ENCODE results near the gene CDH5.
A peak's percentile ranks its signal among the peaks of the same experiment; 100 is the strongest.

The CDH5 gene

DNA sequence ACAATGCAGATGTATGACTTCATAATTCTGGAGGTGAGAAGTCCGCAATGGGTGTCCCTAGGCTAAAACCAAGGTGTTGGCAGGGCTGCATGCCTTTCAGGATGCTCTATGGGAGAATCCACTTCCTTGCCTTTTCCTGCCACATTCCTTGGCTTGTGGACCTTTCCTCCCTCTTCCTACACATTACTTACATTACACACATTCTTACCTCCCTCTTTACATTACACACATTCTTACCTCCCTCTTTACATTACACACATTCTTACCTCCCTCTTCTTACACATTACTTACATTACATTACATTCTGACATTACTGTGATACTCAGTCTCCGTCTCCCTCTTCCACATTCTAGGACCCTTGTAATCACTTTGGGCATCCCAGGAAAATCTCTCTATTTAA, 14.2 kb upstream of the CDH5 start:
- DNase-seq (ENCODE audit: low read depth): no peak
- TF ChIP-seq POLR2A (IDR thresholded peaks at IDR 0.05; ENCODE audit: extremely low read depth, insufficient read length) (no peak), MYC (IDR thresholded peaks at IDR 0.05; ENCODE audit: low read depth, low read length) (no peak)
- TF ChIP-seq, protein P1, sequence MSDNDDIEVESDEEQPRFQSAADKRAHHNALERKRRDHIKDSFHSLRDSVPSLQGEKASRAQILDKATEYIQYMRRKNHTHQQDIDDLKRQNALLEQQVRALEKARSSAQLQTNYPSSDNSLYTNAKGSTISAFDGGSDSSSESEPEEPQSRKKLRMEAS (IDR thresholded peaks at IDR 0.05; ENCODE audit: low read depth, low read length): no peak
- H3K4me3 ChIP-seq (ENCODE audit: low read depth, low read length): no peak overlapping the region

DNA sequence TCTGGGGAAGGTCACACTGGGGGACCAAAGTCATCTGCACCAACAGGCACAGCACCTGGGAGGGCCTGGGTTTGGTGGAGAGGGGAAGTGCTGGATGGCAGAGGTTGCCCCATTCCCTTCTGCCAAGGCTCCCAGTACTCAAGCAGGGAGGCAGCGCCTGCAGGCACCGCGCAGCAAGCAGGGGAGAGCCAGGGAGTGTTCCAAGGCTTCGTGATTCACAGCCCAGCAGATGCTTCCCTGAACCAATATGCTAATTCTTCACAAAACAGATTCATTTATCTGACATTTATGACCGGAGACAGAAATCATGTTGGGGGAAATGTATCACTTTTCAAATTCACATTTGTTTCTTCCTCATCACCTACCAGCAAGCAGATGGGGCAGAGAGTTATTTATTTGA, 13.4 kb upstream of the CDH5 start:
- DNase-seq (ENCODE audit: low read depth): no peak
- H3K4me3 ChIP-seq (ENCODE audit: low read depth, low read length): no peak overlapping the region
- no peak for TF ChIP-seq POLR2A (IDR thresholded peaks at IDR 0.05; ENCODE audit: extremely low read depth, insufficient read length)
- no peak for TF ChIP-seq MYC (IDR thresholded peaks at IDR 0.05; ENCODE audit: low read depth, low read length)
- TF ChIP-seq, protein P1 (IDR thresholded peaks at IDR 0.05; ENCODE audit: low read depth, low read length): no peak
- TF ChIP-seq, protein P2, sequence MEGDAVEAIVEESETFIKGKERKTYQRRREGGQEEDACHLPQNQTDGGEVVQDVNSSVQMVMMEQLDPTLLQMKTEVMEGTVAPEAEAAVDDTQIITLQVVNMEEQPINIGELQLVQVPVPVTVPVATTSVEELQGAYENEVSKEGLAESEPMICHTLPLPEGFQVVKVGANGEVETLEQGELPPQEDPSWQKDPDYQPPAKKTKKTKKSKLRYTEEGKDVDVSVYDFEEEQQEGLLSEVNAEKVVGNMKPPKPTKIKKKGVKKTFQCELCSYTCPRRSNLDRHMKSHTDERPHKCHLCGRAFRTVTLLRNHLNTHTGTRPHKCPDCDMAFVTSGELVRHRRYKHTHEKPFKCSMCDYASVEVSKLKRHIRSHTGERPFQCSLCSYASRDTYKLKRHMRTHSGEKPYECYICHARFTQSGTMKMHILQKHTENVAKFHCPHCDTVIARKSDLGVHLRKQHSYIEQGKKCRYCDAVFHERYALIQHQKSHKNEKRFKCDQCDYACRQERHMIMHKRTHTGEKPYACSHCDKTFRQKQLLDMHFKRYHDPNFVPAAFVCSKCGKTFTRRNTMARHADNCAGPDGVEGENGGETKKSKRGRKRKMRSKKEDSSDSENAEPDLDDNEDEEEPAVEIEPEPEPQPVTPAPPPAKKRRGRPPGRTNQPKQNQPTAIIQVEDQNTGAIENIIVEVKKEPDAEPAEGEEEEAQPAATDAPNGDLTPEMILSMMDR (IDR thresholded peaks at IDR 0.05; ENCODE audit: low read depth, low read length): no peak

DNA sequence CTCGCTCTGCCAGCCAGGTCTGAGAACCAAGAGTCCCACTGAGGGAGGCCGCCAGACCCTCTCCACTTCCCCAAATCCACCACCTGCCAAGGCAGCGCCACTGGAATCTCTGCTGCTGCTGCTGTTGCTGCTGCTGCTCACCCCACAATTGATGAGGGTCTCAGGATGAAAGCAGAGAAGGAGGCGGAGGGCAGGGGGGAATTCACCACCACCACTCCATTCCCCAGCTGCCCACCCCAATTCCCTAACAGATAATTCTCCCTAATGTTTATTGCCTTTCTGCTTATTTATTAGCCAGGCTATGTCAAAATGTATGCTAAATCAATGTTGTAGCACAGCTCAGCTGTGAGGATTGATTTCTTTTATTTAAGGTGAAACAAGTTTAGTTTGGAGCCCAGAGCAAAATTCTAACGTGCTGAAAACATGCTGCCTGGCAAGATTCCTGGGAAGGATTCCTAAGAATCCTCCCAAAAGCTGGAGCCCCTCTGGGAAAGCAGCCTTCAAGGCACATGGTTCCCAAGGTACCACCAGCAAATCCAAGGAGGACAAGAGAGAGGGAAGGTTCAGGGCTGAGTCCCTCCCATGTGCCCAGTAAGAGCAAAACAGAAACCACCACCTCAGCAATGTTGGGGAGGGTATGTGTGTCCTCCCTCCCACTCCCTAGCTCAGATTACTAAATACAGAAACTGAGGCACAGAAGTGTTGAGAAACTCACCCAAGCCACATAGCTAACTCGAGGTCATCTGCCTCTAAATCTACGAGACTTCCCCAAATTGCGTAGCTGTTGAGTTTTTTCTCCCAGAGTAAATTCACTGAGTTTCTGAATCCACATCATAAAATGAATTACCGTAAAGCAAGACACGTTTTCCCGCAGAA, 12.2 kb upstream of the CDH5 start:
- DNase-seq (ENCODE audit: low read depth): no peak
- H3K4me3 ChIP-seq (ENCODE audit: low read depth, low read length): no peak overlapping the region
- TF ChIP-seq MYC (IDR thresholded peaks at IDR 0.05; ENCODE audit: low read depth, low read length): no peak
- TF ChIP-seq, protein P2 (IDR thresholded peaks at IDR 0.05; ENCODE audit: low read depth, low read length): no peak
- no peak for TF ChIP-seq POLR2A (IDR thresholded peaks at IDR 0.05; ENCODE audit: extremely low read depth, insufficient read length)
- TF ChIP-seq, protein P1 (IDR thresholded peaks at IDR 0.05; ENCODE audit: low read depth, low read length): no peak

DNA sequence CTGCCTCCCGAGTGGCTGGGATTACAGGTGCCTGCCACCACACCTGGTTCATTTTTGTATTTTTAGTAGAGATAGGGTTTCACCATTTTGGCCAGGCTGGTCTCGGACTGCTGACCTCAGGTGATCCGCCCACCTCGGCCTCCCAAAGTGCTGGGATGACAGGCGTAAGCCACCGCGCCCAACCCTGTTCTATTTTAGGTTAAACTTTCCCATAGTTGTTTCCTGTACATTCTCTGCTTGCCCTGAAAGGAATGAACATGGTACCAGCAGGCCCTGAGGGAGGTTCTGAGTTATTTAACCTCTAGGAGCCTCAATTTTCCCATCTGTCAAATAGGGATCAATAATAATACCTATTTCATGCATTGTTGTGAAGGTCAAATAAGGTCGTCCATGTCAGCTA, 11.0 kb upstream of the CDH5 start:
- DNase-seq (ENCODE audit: low read depth): no peak
- H3K4me3 ChIP-seq (ENCODE audit: low read depth, low read length): no peak overlapping the region
- TF ChIP-seq, protein P1 (IDR thresholded peaks at IDR 0.05; ENCODE audit: low read depth, low read length): no peak
- TF ChIP-seq POLR2A (IDR thresholded peaks at IDR 0.05; ENCODE audit: extremely low read depth, insufficient read length): no peak

DNA sequence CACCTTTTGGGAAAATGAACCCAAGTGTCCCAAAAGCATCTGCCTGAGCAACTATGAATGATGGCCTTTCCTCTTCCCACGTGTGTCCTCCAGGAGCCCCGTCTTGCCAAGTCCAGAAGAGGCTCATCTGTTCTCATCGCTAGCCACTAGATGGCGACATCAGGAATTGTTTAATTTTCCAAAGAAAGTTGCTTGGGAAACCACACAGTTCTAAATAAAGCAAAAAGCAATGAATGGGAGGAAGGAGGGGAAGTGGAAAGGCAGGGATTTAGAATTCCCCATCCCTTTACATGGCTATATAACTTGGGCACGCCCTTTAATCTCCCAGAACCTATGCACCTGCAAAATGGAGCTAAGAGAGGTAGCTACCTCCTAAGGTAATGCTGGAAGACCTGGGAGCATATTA, 9.0 kb upstream of the CDH5 start:
- DNase-seq (ENCODE audit: low read depth): peak; percentile 67
- TF ChIP-seq, protein P1 (IDR thresholded peaks at IDR 0.05; ENCODE audit: low read depth, low read length): peak; percentile 42; the same call in 1 of the 2 replicates
- no peak for TF ChIP-seq POLR2A (IDR thresholded peaks at IDR 0.05; ENCODE audit: extremely low read depth, insufficient read length)
- TF ChIP-seq, protein P2 (IDR thresholded peaks at IDR 0.05; ENCODE audit: low read depth, low read length): peak; percentile 67
- H3K4me3 ChIP-seq (ENCODE audit: low read depth, low read length): no peak overlapping the region

DNA sequence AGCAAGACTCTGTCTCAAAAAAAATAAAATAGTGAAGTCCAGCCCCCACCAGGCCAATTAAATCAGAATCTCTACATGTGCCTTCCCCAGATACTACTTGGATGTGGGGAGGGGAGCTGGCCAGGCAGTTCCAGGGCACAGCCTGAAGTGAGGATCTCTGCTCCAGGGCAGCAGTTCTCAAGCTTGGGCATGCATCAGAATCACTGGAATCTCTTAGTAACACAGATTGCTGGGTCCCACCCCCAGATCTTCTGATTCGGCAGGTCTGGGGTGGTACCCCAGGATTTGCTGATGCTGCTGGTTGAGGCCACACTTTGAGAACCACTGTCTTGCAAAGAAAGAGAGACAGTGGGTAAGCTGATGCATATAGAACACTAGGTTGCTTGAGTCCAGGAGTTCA, 8.3 kb upstream of the CDH5 start:
- DNase-seq (ENCODE audit: low read depth): no peak
- TF ChIP-seq, protein P2 (IDR thresholded peaks at IDR 0.05; ENCODE audit: low read depth, low read length): no peak
- TF ChIP-seq, protein P1 (IDR thresholded peaks at IDR 0.05; ENCODE audit: low read depth, low read length): no peak
- TF ChIP-seq POLR2A (IDR thresholded peaks at IDR 0.05; ENCODE audit: extremely low read depth, insufficient read length): no peak
- no peak overlapping the region for H3K4me3 ChIP-seq (ENCODE audit: low read depth, low read length)
